ENCODE results near the gene CMIP.

CMIP gene

DNA sequence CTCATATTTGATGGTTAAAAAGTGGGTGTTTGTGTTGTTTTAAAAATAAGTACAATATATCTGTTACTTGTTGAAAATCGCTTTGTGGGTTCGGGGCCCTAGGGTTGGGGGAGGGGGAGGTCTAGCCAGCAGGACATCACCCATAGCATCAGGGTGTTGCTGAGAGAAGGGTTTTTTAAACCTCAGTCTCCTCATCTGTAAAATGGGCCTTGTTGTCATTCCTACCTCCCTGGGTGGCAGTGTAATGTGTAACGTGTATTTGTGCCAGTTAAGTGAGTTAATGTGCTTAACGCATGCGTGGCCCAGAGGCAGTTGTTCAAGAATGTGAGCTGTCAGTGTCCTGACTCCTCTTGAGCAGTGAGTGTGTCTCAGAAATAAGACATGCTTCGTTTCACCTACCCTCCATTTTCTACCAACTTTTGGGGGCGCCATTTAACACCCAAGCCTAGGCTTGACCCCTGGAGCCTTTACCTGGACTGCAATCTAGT is 129.0 kb downstream of the CMIP start:
- WGBS (ENCODE audit: extremely low coverage, insufficient coverage, insufficient read length), result no CpG with 5 or more reads among the region's 7 CpGs

GRCh38 chr16:81574168-81574567 is 129.6 kb downstream of the CMIP start:
- Histone ChIP-seq H3K27ac (ENCODE audit: low read depth, low read length) (no peak overlapping the region), H3K23ac (ENCODE audit: low read length) (no peak overlapping the region), H3K4ac (ENCODE audit: low read depth, low read length) (no peak overlapping the region), H2AK5ac (ENCODE audit: low read length) (no peak overlapping the region), H3K4me3 (ENCODE audit: low read depth, low read length) (no peak overlapping the region), H3K79me2 (ENCODE audit: control insufficient read depth, insufficient read depth, low read length, poor library complexity) (peaks cover 2% of the 10 kb centered on the region), H3K9me3 (ENCODE audit: insufficient read depth, low read depth, low read length) (no peaks in the 10 kb centered on the region), H4K91ac (ENCODE audit: low read depth, low read length) (no peak overlapping the region), H3K9ac (ENCODE audit: low read length) (no peak overlapping the region), H2BK120ac (ENCODE audit: insufficient read depth, low read length, poor library complexity) (no peak overlapping the region), H3K4me2 (ENCODE audit: low read length) (no peak overlapping the region), H4K12ac (ENCODE audit: low read depth, low read length) (no peak overlapping the region), H3K4me1 (ENCODE audit: control insufficient read depth in 1 of 2, insufficient read depth in 2 of 2, low read length in 2 of 2) (peaks cover 18% of the 10 kb centered on the region in 2 experiments), H2BK5ac (ENCODE audit: low read depth, low read length, poor library complexity) (no peak overlapping the region), H2AFZ (ENCODE audit: insufficient read depth, low read length, poor library complexity) (no peak overlapping the region), H3K79me1 (ENCODE audit: low read length) (peaks cover under 1% of the 10 kb centered on the region), H3K27me3 (ENCODE audit: insufficient read depth, low read length) (no peaks in the 10 kb centered on the region), H3K14ac (ENCODE audit: low read length) (no peak overlapping the region), H3K18ac (ENCODE audit: low read length) (no peak overlapping the region), H3K36me3 (ENCODE audit: control insufficient read depth in 1 of 2, insufficient read depth in 2 of 2, low read length in 2 of 2) (peaks cover 0 to 4% of the 10 kb centered on the region in 2 experiments), H4K8ac (ENCODE audit: low read depth, low read length) (no peak overlapping the region), H2BK12ac (ENCODE audit: low read length) (no peak overlapping the region)
- no peak for DNase-seq
- no CpG with 5 or more reads among the region's 7 CpGs for WGBS (ENCODE audit: extremely low coverage, insufficient coverage, insufficient read length)

More for the DNA sequence above, 129.0 kb downstream of the CMIP start:
- Histone ChIP-seq H4K8ac (ENCODE audit: low read depth, low read length) (no peak overlapping the region), H2BK5ac (ENCODE audit: low read depth, low read length, poor library complexity) (no peak overlapping the region), H4K12ac (ENCODE audit: low read depth, low read length) (no peak overlapping the region), H3K27ac (ENCODE audit: low read depth, low read length) (no peak overlapping the region), H2AFZ (ENCODE audit: insufficient read depth, low read length, poor library complexity) (no peak overlapping the region), H4K91ac (ENCODE audit: low read depth, low read length) (no peak overlapping the region), H3K79me1 (ENCODE audit: low read length) (no peaks in the 10 kb centered on the region), H3K4me3 (ENCODE audit: low read depth, low read length) (no peak overlapping the region), H3K36me3 (ENCODE audit: control insufficient read depth in 1 of 2, insufficient read depth in 2 of 2, low read length in 2 of 2) (peaks cover 0 to 5% of the 10 kb centered on the region in 2 experiments), H2AK5ac (ENCODE audit: low read length) (no peak overlapping the region), H3K4ac (ENCODE audit: low read depth, low read length) (no peak overlapping the region), H2BK120ac (ENCODE audit: insufficient read depth, low read length, poor library complexity) (no peak overlapping the region), H3K14ac (ENCODE audit: low read length) (no peak overlapping the region), H3K27me3 (ENCODE audit: insufficient read depth, low read length) (no peaks in the 10 kb centered on the region), H3K23ac (ENCODE audit: low read length) (no peak overlapping the region), H3K79me2 (ENCODE audit: control insufficient read depth, insufficient read depth, low read length, poor library complexity) (peaks cover 2% of the 10 kb centered on the region), H3K4me1 (ENCODE audit: control insufficient read depth in 1 of 2, insufficient read depth in 2 of 2, low read length in 2 of 2) (peaks cover 15 to 16% of the 10 kb centered on the region in 2 experiments), H2BK12ac (ENCODE audit: low read length) (no peak overlapping the region), H3K18ac (ENCODE audit: low read length) (no peak overlapping the region), H3K9me3 (ENCODE audit: insufficient read depth, low read depth, low read length) (no peaks in the 10 kb centered on the region), H3K9ac (ENCODE audit: low read length) (no peak overlapping the region), H3K4me2 (ENCODE audit: low read length) (no peak overlapping the region)
- peak in 1 of 2 donors; percentile 33 for DNase-seq

- no peak overlapping the region for H4K8ac ChIP-seq (ENCODE audit: low read depth, low read length)
- H2BK12ac ChIP-seq (ENCODE audit: low read length), result no peak overlapping the region
- H4K12ac ChIP-seq (ENCODE audit: low read depth, low read length), result no peak overlapping the region
- no peak overlapping the region for H4K91ac ChIP-seq (ENCODE audit: low read depth, low read length)
- H2AFZ ChIP-seq (ENCODE audit: insufficient read depth, low read length, poor library complexity), result no peak overlapping the region
- WGBS (ENCODE audit: extremely low coverage, insufficient coverage, insufficient read length), result no CpG with 5 or more reads among the region's 6 CpGs
- H3K79me2 ChIP-seq (ENCODE audit: control insufficient read depth, insufficient read depth, low read length, poor library complexity), result peaks cover 2% of the 10 kb centered on the region
- H3K27me3 ChIP-seq (ENCODE audit: insufficient read depth, low read length), result no peaks in the 10 kb centered on the region
- no peak overlapping the region for H3K4me2 ChIP-seq (ENCODE audit: low read length)
- H2BK120ac ChIP-seq (ENCODE audit: insufficient read depth, low read length, poor library complexity), result no peak overlapping the region
- H3K14ac ChIP-seq (ENCODE audit: low read length), result no peak overlapping the region
- no peak overlapping the region for H3K4me3 ChIP-seq (ENCODE audit: low read depth, low read length)
- H3K9ac ChIP-seq (ENCODE audit: low read length), result no peak overlapping the region
- H3K23ac ChIP-seq (ENCODE audit: low read length), result no peak overlapping the region
- H3K4ac ChIP-seq (ENCODE audit: low read depth, low read length), result no peak overlapping the region
- no peak overlapping the region for H2AK5ac ChIP-seq (ENCODE audit: low read length)
- H3K79me1 ChIP-seq (ENCODE audit: low read length), result peaks cover 3% of the 10 kb centered on the region
- H3K27ac ChIP-seq (ENCODE audit: low read depth, low read length), result no peak overlapping the region
- H3K36me3 ChIP-seq (ENCODE audit: control insufficient read depth in 1 of 2, insufficient read depth in 2 of 2, low read length in 2 of 2), result peaks cover 0 to 3% of the 10 kb centered on the region in 2 experiments
- H3K9me3 ChIP-seq (ENCODE audit: insufficient read depth, low read depth, low read length), result no peaks in the 10 kb centered on the region
- no peak for DNase-seq
- no peak overlapping the region for H2BK5ac ChIP-seq (ENCODE audit: low read depth, low read length, poor library complexity)
- H3K4me1 ChIP-seq (ENCODE audit: control insufficient read depth in 1 of 2, insufficient read depth in 2 of 2, low read length in 2 of 2), result peaks cover 15 to 19% of the 10 kb centered on the region in 2 experiments
- no peak overlapping the region for H3K18ac ChIP-seq (ENCODE audit: low read length)
Observed at GRCh38 chr16:81575307-81575706, 130.7 kb downstream of the CMIP start.

- H4K8ac ChIP-seq (ENCODE audit: low read depth, low read length), result no peak overlapping the region
- H2AFZ ChIP-seq (ENCODE audit: insufficient read depth, low read length, poor library complexity), result no peak overlapping the region
- H2BK5ac ChIP-seq (ENCODE audit: low read depth, low read length, poor library complexity), result no peak overlapping the region
- no peaks in the 10 kb centered on the region for H3K9me3 ChIP-seq (ENCODE audit: insufficient read depth, low read depth, low read length)
- no peak overlapping the region for H3K27ac ChIP-seq (ENCODE audit: low read depth, low read length)
- H3K79me2 ChIP-seq (ENCODE audit: control insufficient read depth, insufficient read depth, low read length, poor library complexity), result peaks cover 2% of the 10 kb centered on the region
- H4K12ac ChIP-seq (ENCODE audit: low read depth, low read length), result no peak overlapping the region
- no peak overlapping the region for H2BK12ac ChIP-seq (ENCODE audit: low read length)
- H3K36me3 ChIP-seq (ENCODE audit: control insufficient read depth in 1 of 2, insufficient read depth in 2 of 2, low read length in 2 of 2), result peaks cover 0 to 3% of the 10 kb centered on the region in 2 experiments
- no peak overlapping the region for H3K9ac ChIP-seq (ENCODE audit: low read length)
- no peaks in the 10 kb centered on the region for H3K27me3 ChIP-seq (ENCODE audit: insufficient read depth, low read length)
- no peak overlapping the region for H3K23ac ChIP-seq (ENCODE audit: low read length)
- peaks cover 6% of the 10 kb centered on the region for H3K79me1 ChIP-seq (ENCODE audit: low read length)
- H3K14ac ChIP-seq (ENCODE audit: low read length), result no peak overlapping the region
- WGBS (ENCODE audit: extremely low coverage, insufficient coverage, insufficient read length), result no CpG with 5 or more reads among the region's 6 CpGs
- no peak overlapping the region for H3K4ac ChIP-seq (ENCODE audit: low read depth, low read length)
- no peak overlapping the region for H2AK5ac ChIP-seq (ENCODE audit: low read length)
- H3K18ac ChIP-seq (ENCODE audit: low read length), result no peak overlapping the region
- DNase-seq, result peak; percentile 74 to 96
- no peak overlapping the region for H2BK120ac ChIP-seq (ENCODE audit: insufficient read depth, low read length, poor library complexity)
- no peak overlapping the region for H3K4me2 ChIP-seq (ENCODE audit: low read length)
- peaks cover 18 to 19% of the 10 kb centered on the region in 2 experiments for H3K4me1 ChIP-seq (ENCODE audit: control insufficient read depth in 1 of 2, insufficient read depth in 2 of 2, low read length in 2 of 2)
- no peak overlapping the region for H3K4me3 ChIP-seq (ENCODE audit: low read depth, low read length)
- H4K91ac ChIP-seq (ENCODE audit: low read depth, low read length), result no peak overlapping the region
Observed at GRCh38 chr16:81575834-81576233, 131.2 kb downstream of the CMIP start.

Measured in trophoblast cell (in vitro differentiated cells and primary cell).